ENCODE results near the gene HFM1. TPM values are rescaled to one million over a fixed set of nuclear protein-coding genes. Genes with fewer than 3 reads are reported as not detected.
"Not testable (repeated sequence)": the region's sequence is repeated elsewhere in the genome, so short reads cannot be mapped to it uniquely, and the experiment has no call there.

Gene HFM1, protein sequence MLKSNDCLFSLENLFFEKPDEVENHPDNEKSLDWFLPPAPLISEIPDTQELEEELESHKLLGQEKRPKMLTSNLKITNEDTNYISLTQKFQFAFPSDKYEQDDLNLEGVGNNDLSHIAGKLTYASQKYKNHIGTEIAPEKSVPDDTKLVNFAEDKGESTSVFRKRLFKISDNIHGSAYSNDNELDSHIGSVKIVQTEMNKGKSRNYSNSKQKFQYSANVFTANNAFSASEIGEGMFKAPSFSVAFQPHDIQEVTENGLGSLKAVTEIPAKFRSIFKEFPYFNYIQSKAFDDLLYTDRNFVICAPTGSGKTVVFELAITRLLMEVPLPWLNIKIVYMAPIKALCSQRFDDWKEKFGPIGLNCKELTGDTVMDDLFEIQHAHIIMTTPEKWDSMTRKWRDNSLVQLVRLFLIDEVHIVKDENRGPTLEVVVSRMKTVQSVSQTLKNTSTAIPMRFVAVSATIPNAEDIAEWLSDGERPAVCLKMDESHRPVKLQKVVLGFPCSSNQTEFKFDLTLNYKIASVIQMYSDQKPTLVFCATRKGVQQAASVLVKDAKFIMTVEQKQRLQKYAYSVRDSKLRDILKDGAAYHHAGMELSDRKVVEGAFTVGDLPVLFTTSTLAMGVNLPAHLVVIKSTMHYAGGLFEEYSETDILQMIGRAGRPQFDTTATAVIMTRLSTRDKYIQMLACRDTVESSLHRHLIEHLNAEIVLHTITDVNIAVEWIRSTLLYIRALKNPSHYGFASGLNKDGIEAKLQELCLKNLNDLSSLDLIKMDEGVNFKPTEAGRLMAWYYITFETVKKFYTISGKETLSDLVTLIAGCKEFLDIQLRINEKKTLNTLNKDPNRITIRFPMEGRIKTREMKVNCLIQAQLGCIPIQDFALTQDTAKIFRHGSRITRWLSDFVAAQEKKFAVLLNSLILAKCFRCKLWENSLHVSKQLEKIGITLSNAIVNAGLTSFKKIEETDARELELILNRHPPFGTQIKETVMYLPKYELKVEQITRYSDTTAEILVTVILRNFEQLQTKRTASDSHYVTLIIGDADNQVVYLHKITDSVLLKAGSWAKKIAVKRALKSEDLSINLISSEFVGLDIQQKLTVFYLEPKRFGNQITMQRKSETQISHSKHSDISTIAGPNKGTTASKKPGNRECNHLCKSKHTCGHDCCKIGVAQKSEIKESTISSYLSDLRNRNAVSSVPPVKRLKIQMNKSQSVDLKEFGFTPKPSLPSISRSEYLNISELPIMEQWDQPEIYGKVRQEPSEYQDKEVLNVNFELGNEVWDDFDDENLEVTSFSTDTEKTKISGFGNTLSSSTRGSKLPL (N-terminal part only)
- polyA plus RNA-seq (ENCODE audit: insufficient read length in 4 of 4), result 1 to 10 TPM; 5.1 to 8.4 (median 7.9) TPM

DNA sequence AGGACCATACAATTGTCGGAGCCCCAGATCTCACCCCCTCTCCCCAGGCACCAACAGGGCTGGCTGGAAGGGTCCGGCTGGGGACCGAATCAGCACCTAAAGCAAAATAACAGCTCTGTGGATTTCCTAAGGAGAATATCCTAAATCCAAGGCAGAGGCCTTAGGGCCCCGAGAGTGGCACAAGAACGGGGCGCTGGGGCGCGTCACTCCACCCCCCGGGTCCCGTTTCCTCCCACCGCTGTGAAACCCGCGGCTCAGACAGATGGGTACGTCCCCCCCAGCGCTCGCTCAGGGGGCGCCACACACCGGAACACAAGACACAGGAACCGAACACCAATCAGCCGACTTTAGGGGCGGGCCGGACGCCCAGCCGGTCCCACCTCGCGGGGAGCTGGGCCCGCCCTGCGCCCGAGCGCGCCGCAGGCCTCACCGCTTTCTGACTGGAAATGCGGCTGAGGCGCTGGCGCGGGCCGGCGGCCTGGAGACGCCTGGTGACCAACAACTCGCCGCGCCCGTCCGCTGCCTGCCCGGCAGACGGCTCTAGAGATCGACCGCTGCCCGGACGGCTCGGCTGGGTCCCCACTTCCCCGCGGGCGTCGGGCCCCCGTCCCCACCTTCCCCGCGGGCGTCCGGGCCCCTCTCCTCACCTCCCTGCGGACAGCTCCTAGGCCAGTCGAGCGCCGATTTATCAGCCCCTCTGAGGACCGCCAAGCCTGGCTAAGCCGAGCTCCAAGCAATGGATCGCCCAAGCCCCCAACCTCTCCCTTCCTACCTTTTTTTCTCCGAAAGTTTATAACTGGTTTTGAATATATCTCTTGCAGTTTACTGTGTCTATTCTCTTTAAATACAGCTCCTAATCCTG lies at the start of gene HFM1:
TSS of gene HFM1 (minus strand) at position 687 of the 862 bp plus-strand sequence. CDS start 3,755 bp downstream, outside the sequence.
- DNase-seq (ENCODE audit: low read depth in 4 of 4, low spot score in 2 of 4), result peak; percentile 70 to 82 (median 78)

DNA sequence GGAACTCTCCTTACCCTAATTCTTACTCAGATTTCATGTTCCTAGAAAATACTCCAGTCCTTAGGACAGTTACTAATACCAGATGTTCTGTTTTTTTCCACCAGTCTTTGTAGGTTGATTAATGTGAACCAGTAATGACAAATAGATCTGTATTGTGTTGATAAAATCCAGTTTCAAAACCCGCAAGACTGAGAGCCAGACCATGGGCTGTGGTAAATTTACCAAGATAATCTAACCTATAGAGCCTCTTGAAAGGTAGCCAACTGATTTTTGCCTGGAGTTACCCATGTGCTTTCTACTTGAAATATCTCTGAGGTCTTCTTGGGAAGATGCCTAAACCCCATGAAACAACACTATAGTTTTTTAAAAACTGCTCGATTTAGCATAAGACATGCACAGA lies 49.5 kb upstream of the HFM1 start:
- DNase-seq (ENCODE audit: low read depth in 4 of 4, low spot score in 2 of 4), result no peak

DNA sequence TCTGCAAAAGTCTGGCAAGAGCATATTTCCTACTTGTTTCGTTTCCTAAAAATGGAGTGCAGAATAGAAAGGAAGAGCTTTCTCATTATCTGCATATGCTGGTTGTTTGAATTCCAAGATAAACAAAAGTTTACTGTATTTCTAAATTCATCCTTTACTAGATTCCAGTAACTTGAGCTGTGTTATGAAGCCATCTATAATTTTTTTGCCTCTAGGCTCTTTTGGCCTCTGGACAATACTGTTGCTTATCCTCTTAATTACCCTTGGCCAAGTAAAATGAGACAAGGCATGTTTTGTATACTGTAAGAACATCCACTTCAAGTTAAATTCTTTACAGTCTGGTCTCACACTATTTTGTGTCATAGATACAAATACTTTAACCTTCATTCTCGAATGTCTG lies 45.6 kb upstream of the HFM1 start:
- DNase-seq (ENCODE audit: low read depth in 4 of 4, low spot score in 2 of 4), result no peak

DNA sequence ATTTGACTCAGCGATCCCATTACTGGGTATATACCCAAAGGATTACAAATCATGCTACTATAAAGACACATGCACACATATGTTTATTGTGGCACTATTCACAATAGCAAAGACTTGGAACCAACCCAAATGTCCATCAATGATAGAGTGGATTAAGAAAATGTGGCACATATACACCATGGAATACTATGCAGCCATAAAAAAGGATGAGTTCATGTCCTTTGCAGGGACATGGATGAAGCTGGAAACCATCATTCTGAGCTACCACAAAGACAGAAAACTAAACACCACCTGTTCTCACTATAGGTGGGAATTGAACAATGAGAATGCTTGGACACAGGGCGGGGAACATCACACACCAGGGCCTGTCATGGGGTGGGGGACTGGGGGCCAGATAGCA lies 43.1 kb upstream of the HFM1 start:
- DNase-seq (ENCODE audit: low read depth in 4 of 4, low spot score in 2 of 4), result not testable (repeated sequence)

DNA sequence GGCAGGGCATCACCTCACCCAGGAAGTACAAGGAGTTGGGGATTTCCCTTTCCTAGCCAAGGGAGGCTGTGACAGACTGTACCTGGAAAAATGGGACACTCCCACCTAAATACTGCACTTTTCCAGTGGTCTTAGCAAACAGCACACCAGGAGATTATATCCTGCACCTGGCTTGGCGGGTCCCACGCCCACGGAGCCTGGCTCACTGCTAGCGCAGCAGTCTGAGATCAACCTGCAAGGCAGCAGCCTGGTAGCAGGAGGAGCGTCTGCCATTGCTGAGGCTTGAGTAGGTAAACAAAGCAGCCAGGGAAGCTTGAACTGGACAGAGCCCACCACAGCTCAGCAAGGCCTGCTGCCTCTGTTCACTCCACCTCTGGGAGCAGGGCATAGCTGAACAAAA lies 37.3 kb upstream of the HFM1 start:
- not testable (repeated sequence) for DNase-seq (ENCODE audit: low read depth in 4 of 4, low spot score in 2 of 4)

DNA sequence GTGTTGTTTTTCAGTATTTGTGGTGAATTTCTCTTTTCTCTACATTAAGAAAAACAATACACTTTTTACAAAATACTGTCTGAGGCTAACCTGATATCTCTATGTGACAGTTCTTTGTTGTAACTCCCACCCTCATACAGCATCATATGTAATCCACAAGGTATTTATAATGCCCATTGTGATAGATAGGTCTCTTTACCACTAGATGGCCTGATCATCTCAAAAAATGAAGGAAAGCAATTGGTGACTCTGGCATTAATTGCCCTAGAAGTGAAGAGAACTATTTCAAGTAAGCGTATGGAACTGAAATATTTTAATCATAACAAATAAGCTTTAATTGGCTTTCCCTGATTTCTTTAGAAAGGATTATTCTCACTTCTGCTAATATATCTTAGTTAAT lies 36.2 kb upstream of the HFM1 start:
- DNase-seq (ENCODE audit: low read depth in 4 of 4, low spot score in 2 of 4), result no peak

DNA sequence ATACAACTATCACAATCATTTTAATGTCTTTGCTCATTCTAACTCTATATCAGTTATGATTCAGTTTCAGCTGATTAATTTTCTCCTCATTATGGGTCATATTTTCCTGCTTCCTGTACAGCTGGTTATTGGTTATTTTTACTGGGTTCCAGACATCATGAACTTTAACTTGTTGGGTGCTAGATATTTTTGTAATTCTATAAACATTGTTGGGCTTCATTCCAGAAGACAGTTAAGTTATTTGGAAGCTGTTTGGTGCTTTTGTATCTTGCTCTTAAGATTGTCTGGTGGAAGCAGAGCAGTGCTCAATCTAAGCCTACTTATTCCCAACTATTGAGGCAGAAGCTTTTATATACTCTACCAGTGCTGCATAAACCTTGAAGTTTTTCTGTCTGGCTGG lies 34.4 kb upstream of the HFM1 start:
- DNase-seq (ENCODE audit: low read depth in 4 of 4, low spot score in 2 of 4), result no peak

DNA sequence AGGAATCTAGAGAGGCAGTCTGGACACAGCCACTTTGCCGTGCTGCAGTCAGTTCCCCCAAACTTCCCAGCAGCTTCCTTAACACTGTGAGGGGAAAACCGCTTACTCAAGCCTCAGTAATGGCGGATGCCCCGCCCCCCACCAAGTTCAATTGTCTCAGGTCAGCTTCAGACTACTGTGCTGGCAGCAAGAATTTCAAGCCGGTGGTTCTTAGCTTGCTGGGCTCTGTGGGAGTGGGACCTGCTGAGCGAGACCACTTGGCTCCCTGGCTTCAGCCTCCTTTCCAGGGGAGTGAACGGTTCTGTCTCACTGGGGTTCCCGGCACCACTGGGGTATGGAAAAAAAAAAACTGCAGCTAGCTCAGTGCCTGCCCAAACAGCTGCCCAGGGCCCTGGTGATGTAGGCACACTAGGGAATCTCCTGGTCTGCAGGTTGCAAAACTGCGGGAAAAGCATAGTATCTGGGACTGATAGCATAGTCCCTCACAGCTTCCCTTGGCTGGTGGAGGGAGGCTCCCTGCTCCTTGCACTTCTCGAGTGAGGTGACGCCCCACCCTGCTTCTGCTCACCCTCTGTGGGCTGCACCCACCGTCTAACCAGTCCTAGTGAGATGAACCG lies 23.7 kb upstream of the HFM1 start:
- DNase-seq (ENCODE audit: low read depth in 4 of 4, low spot score in 2 of 4), result no peak

DNA sequence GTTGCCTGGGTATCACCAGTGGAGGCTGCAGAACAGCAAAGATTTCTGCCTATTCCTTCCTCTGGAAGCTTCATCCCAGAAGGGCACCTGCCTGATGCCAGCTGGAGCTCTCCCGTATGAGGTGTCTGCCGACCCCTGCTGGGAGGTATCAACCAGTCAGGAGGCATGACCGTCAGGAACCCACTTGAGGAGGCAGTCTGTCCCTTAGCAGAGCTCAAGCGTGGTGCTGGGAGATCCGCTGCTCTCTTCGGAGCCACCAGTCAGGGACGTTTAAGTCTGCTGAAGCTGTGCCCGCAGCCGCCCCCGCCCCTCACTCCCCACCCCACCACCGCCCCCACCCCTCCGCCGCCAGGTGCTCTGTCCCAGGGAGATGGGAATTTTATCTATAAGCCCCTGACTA lies 23.1 kb upstream of the HFM1 start:
- DNase-seq (ENCODE audit: low read depth in 4 of 4, low spot score in 2 of 4), result no peak

DNA sequence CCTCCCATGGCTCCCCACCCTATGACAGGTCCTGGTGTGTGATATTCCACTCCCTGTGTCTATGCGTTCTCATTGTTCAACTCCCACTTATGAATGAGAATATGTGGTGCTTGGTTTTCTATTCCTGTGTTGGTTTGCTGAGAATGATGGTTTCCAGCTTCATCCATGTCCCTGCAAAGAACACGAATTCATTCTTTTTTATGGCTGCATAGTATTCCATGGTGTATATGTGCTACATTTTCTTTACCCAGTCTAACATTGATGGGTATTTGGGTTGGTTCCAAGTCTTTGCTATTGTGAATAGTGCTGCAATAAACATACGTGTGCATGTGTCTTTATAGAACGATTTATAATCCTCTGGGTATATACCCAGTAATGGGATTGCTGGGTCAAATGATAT lies 17.9 kb upstream of the HFM1 start:
- DNase-seq (ENCODE audit: low read depth in 4 of 4, low spot score in 2 of 4), result not testable (repeated sequence)

DNA sequence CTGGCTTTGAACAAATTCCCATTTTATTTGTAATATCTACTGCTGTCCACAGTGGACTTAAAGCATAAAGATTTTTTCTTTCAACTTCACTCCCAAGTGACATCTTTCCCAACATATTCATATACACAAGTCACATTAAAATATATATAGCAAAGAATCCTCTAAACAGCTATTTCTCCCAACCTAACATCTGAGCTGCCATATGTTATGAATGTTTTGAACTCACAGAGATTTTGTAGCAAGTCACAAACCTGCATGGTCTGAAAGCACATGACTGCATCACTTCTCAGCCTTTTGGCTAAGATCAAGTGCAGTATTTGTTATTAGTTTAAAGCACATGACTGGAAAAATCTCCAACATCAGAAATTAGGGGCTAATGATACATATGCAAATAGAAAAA lies 7.7 kb upstream of the HFM1 start:
- DNase-seq (ENCODE audit: low read depth in 4 of 4, low spot score in 2 of 4), result no peak

DNA sequence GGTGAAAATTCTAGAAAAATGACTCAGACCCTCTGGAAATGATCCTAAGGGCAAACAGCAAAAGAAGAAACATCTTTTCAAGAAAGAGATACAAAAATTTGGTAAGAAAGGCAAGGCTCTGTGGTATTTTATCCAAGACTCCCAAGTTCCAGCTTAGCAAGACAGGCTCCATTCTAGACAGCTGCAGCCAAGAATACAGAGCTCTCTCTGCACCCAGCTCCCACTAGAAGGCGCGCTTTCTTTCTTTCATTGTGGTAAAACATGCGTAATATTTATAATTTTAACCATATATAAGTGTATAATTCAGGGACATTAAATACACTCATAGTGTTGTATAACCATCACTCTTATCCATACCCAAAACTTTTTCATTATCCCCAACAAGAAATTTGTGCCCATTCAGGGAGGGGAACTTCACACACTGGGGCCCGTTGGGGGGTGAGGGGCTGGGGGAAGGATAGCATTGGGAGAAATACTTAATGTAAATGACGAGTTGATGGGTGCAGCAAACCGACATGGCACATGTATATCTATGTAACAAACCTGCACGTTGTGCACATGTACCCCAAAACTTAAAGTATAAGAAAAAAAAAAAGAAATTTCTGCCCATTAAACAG lies 2.2 kb upstream of the HFM1 start:
- no peak for DNase-seq (ENCODE audit: low read depth in 4 of 4, low spot score in 2 of 4)

DNA sequence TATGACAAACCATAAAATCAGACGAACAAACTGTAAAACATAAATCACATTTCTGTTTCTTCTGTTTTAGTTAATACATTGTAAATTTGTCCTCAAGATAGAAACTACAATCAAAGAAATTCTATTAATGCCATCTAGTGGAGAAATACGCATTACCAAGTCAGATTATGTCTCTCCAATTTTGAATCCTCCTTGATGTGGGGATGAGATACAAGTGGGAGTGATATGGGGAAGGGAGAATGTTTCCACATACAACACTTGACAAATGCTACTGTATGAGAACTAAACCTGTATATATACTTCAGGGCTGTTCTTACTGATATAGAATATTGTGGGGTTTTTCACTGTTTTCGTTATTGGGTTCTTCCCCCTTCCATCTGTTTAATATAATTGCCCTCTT lies 2.6 kb downstream of the HFM1 start:
- DNase-seq (ENCODE audit: low read depth in 4 of 4, low spot score in 2 of 4), result no peak

DNA sequence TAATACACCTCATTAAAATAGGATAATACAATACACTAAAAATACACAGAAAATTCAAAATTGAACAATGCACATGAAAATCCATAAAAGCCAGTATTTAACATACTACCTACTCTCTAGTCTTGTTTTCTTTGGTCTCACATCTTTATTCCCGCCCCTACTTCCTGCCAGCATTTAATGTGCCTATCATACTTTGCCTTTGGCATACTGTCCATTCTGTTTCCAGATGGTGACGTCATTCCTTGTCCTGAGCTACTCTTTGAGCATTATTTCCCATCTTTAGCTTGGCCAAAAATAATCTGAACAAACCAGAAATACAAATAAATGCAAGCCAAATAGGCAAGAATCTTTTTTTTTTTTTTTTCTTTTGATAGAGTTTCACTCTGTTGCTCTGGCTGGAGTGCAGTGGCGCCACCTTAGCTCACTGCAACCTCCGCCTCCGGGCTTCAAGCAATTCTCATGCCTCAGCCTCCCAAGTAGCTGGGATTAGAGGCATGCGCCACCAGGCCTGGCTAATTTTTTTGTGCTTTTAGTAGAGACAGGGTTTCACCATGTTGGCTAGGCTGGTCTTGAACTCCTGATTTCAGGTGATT lies 4.4 kb downstream of the HFM1 start:
- DNase-seq (ENCODE audit: low read depth in 4 of 4, low spot score in 2 of 4), result no peak

DNA sequence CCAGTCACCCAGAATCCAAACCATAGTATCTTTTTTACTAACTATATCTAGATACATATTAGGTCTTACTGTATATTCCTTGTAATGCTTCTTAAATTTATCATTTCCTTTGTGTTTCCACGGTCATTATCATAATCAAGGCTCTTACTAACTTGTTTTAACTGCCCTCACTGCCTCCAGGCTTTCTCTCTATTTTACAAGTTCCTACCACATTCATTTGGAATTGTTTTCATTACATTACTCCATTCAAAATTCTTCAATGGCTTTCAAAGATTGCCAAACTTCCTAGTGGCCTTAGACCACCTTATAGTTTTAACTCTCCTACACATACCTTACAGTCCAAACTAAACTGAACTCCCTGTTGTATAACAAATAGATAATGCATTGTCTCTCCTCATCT lies 6.3 kb downstream of the HFM1 start:
- no peak for DNase-seq (ENCODE audit: low read depth in 4 of 4, low spot score in 2 of 4)

DNA sequence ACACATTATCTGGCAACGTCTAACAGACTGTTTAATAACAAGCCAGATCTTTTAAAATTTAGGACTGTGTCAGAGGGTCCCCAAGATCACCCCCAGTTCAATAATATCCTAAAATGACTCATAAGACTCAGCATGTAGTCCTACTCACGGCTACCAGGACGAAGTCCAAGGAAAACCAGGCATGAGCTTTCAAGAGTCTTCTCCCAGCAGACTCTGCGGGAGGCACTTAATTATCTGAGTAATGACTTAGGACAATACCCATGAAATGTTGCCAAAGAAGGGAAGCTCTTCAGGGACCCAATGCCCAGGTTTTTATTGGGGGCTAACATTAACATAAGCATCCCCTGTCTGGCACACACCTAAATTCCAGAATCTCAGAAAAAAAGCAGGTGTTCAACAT lies 7.0 kb downstream of the HFM1 start:
- no peak for DNase-seq (ENCODE audit: low read depth in 4 of 4, low spot score in 2 of 4)

DNA sequence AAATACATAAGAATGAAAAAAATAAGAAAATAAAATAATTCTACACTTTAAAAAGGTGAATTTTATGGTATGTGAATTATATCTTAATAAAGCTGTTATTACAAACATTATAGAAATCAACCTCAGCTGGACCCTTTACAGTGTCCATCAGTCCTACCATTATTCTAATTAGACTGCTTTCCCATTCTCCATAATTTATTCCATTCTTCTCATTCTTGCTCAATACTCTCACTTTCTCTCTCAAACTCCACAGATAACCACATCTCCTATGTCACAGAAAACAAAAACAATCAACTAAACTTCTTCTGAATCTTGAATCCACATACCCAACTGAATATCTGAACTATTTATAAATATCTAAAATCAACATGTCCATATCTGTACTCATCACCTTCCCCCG lies 11.6 kb downstream of the HFM1 start:
- no peak for DNase-seq (ENCODE audit: low read depth in 4 of 4, low spot score in 2 of 4)

DNA sequence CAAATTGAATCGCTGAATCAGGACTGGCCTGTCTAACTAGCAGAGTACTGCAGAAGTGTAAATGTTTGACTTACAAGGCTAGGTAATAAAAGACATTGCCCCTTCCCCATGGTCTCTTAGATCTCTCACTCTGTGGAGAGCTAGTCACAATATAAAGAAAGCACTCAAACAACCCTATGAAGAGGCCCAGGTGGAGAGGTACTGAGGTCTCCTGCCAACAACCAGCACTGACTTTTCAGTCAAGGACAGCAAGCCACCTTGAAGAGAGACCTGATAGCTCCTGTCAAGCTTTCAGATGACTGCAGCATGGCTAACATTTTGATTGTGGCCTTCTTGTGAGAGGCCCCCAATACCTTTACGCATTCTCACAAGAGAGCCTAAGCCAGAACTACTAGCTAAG lies 18.5 kb downstream of the HFM1 start:
- DNase-seq (ENCODE audit: low read depth in 4 of 4, low spot score in 2 of 4), result no peak

DNA sequence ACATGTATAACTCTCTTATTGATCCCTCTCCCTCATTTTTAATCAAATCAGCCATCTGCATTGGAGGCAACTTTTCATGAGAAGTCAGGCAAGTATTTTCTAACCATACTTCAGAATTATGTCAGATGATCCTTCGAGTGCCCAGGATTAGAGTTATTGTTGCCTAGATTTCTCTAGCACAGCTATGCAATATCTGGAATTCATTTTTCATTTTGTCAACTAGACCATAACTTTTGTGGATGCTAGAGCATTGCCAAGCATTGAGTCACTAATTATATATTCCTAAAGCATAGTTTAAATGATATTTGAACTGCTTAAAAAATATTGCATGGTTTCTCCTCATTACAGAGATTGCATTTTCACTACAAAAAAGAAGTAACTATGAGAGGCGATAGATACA lies 21.2 kb downstream of the HFM1 start:
- DNase-seq (ENCODE audit: low read depth in 4 of 4, low spot score in 2 of 4), result no peak
